Measurements from ENCODE around the gene TMEFF1.

TMEFF1 gene

GRCh38 chr9:100600521-100601079, 127.7 kb downstream of the TMEFF1 start:
- no peak for DNase-seq (ENCODE audit: low read depth in 2 of 2, low spot score in 1 of 2)

DNA sequence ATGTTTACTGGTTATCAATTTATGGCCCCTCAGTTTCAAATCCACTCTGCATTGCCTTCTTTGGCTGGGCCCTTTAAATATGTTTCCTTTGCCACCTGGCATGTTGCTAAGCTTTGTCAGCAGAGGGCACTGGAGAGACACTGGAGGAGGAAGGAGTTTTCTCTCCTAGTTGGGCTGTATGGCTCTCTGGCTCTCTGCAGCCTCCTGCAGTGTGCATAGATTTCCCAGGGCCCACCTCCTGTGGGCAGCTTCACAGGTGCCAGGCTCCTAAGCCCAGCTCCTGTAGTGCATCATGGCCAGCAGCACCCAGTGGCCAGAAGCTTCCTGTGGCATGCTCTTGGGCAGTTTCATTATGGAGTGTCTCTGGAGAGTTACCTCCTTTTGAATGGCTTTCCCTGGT, 128.3 kb downstream of the TMEFF1 start:
- DNase-seq (ENCODE audit: low read depth in 2 of 2, low spot score in 1 of 2): no peak

GRCh38 chr9:100602342-100602801, 129.4 kb downstream of the TMEFF1 start:
- no peak for DNase-seq (ENCODE audit: low read depth in 2 of 2, low spot score in 1 of 2)

DNA sequence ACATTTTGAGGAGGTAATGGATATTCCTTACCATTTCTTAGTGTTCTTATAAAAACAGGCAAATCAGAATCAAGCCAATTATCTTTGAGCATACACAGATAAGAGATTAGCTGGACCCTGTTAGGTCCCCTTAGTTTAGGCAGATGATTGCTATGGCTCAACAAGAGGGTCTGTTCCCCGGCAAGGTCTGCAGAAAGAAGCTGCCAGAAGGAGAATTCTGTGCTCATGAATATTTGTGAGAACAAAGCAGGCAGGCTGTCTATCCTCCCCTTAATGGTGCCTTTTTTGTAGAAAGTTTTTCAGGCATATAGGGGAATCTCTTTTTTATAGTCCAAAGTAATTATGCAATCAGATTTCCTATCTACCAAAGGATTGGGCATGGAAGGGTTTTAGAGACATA, 132.5 kb downstream of the TMEFF1 start:
- no peak for DNase-seq (ENCODE audit: low read depth in 2 of 2, low spot score in 1 of 2)

- no peak for DNase-seq (ENCODE audit: low read depth in 2 of 2, low spot score in 1 of 2)
These were observed 146.2 kb downstream of the TMEFF1 start for GRCh38 chr9:100619194-100619593.

GRCh38 chr9:100619665-100620064, 146.7 kb downstream of the TMEFF1 start:
- DNase-seq (ENCODE audit: low read depth in 2 of 2, low spot score in 1 of 2): no peak

GRCh38 chr9:100623969-100624368, 151.0 kb downstream of the TMEFF1 start:
- no peak for DNase-seq (ENCODE audit: low read depth in 2 of 2, low spot score in 1 of 2)

- DNase-seq (ENCODE audit: low read depth in 2 of 2, low spot score in 1 of 2): no peak
These were observed 154.0 kb downstream of the TMEFF1 start for GRCh38 chr9:100626949-100627348.
